Activated T-helper 1 cell treated with anti-CD3 and anti-CD28 coated beads, Interleukin-2, amount 50 U/mL, for 16 hours (primary cell): Measurements from ENCODE around the gene DLG2.

Source experiments
- DNase-seq, 2 donors: peaks; one replicate each; pipeline ENCODE4 v3.0.0-alpha.2; 2020; ENCODE audit warnings: low read depth in 1 of 2, low spot score in 1 of 2

The DLG2 gene

DNA sequence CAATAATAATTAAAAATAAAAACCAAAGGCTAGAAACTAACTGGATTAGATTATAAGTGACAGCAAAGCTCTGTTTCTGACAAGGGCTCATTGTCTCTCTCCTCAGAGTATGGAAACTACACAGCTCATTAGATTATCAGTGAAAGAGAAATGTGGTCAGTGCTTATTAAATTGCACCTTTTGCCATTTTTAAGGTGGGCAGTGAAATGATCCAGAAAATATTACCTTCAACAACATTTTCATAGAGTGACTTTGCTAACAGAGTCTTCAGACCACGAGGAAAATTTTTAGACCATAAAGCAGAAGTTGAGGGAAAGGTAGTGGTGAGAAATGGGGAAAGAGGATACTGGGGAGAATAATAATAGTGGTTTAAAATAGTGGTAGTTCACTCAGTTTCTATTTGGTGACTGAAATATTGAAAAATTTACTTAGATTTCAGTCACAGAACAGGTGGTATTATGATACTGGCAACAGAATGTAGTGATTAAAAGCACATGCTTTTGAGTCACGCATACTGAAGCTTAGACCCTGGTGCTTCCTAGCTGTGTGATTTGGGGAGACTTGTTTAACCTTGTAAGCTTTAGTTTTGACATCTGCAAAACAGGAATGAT, 1657.0 kb downstream of the DLG2 start:
- DNase-seq, result no peak

DNA sequence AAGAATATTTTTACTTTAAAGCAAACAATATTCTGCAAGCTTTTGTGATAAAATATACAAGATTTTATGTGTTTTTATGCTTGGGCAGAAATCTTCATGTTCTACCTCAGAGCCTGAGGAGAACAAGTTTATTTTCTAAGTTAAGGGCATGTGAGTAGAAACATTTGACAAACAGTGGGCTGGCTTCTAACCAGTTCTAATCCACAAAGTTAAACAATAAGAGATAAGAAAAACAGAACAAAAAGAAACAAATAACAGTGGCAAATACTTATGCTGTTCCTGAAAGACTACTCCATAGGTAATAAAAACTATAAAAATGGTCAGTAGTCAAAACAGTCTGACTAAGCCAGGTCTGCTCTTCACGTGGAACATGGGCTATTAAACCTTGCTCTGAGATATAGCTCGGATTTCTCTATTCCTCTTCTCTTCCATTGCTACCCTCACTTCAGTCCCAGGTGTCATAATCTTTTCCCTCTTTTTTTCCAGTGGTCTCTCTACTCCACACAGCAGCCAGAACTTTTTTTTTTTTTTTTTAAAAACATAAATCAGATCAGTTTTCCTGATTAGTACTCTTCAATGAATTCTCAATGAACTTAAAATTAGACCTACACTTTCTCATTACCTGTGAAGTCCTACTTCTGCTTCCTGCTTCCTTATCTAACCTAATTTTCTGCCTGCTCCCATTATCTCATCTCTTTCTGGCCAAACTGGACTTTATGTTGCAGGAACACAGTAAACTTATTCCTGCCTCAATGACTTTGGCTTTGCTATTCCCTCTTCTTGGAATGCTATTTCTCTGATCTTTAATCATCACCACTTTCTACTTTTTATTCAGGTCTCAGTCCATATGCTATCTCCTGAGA, 1669.9 kb downstream of the DLG2 start:
- DNase-seq, result no peak

DNA sequence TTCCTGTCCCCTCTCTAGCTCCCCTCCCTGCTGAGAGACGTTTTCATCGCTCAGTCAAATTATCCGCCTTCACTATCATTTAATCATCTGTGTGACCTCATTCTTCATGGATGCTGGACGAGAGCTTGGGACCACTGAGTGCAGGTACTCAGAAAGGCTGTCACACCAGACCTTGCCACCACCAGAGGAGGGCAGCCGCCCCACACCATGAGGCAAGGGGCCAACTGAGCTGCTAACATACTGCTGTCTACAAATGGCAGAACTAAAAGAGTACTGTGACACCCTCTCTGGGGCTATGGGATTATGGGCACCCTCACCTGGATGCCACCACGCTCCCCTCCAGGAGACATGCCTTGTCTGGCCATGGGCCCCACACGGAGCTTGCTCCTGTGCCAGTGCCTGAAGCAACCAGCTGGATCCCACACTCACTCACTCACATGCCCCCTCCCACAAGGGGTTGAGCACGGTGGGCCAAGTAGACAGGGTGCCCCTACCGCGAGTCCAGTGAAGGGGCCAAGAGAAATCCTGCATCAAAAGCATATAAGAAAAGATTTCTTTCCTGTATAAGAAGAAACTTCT, 1670.9 kb downstream of the DLG2 start:
- no peak for DNase-seq

DNA sequence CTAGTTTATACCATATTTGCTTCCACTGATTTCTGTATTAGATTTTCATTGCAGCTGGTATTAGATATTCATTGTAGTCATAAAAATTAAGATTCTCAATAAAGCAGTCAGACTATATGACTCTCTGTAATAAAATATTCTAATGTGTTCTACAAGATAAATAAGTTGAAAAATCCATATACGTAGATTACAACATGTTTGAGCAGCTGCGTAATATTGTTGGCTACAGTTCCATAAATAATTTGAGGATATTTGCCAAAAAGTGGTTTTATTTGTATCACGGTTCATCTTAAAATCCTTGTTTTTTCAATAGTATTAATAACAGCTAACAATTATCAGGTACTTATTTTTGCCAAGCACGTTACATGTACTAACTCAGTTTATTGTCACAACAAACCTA, 1672.4 kb downstream of the DLG2 start:
- DNase-seq, result no peak

DNA sequence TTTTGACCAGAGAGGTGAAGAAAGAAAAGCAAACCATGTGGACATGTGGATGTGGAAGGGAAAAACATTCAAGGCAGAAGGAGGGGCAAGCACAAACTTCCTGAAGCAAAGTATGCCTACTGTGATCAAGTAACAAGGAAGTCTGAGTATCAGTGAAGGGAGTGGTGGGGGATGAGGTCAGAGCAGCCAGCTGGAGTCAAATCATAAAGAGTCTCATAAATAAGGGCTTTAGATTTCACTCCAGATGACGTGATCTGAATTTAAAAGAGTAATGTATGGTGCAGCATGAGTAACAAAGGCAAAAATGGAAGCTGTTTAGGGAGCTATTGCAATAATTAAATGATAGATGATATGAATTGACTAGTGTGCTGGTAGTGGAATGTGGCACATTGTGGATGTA, 1675.6 kb downstream of the DLG2 start:
- no peak for DNase-seq

DNA sequence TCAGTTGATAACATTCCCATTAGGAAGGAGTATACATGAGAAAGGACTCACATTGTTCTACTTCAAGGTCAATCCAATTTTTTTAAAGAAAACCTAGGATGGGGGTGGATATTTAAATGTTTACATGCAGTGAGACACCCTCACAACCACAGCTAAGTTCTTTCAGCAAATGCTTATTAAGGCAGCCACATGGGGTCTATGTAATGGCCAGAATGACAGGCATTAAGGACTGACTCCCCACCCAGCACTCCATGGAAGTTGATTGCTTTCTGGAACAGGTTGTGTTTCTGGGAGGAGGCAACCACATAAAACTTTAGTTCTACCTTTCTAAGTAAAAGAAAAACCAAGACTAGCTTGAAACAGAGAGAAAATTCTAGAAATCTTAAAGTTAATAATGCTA, 1678.9 kb downstream of the DLG2 start:
- DNase-seq, result no peak

GRCh38 chr11:83945976-83946375, 1681.2 kb downstream of the DLG2 start:
- no peak for DNase-seq

GRCh38 chr11:83941050-83941449, 1686.1 kb downstream of the DLG2 start:
- DNase-seq, result no peak

DNA sequence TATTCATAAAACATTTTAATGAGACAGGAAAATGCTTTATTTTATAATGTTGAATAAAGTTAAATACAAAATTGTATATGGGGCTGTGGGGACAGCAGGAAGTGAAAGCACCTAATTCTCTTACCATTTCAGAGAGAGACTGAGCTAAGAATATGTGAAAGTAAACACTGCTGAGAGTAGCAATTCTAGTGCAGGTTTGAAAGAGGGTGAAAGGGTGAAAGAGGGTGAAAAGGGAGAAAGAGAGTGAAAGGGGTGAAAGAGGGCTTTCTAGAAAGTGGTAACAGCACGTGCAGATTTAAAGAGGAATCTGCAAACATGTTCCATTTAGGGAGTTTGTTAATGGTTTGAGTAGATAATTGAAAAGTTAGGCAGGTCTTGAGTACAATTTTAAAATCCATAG, 1689.0 kb downstream of the DLG2 start:
- DNase-seq, result no peak

DNA sequence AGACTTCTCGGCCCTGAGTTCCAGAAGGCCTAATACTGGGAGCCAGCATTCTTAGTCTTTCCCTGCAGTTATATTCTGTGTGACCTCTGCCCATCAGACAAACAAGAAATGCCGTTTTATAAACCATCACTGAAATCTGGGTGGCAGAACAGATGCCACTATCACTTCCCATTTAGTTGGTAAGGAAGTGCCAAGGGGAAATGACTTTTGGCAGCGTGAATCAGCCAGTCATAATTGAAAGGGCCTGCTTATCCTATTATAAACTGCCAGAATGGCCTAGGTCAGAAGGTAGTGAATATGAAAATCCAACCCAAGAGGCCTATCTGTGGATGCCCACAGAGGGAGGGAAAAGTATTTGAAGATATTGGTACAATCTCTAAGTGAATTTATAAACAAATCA, 1694.1 kb downstream of the DLG2 start:
- no peak for DNase-seq

DNA sequence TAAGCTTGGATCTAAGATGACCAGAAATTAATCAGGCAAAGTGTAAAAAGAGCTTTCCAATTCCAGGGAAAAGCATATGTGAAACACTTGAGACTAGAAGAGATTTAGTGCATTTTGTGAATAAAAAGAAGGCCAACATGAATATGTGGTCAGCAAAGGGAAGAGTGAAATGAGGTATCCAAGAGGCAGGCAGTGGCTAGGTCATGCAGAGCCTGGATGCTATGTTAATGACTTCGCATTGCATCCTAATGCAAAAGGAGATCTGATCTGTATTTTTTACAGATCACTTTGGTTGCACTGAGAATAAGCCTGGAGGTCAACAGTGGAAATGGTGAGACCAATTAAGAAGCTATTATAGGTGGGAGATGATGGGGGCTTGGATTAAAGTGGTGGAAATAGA, 1699.7 kb downstream of the DLG2 start:
- DNase-seq, result no peak

- DNase-seq, result no peak
These were observed 1702.2 kb downstream of the DLG2 start for GRCh38 chr11:83924795-83925542.

DNA sequence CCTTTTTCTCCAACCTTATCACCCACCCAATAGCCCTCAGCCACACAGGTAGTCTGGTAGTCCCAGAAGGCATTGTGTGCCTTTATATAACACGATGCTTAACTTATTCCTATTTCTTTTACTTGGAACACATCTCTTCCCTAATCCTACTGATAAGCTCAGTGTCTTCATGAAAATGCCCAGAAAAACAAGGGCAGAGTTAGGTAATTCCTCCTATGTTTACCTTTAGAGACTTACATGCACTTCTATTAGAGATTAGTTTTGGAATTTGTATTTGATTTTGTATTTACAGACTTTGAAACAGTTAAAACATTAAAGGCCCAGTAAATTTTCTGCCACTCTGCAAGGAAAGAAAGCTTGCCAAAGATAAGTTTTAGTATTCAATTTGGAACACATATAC, 1703.2 kb downstream of the DLG2 start:
- DNase-seq, result no peak

DNA sequence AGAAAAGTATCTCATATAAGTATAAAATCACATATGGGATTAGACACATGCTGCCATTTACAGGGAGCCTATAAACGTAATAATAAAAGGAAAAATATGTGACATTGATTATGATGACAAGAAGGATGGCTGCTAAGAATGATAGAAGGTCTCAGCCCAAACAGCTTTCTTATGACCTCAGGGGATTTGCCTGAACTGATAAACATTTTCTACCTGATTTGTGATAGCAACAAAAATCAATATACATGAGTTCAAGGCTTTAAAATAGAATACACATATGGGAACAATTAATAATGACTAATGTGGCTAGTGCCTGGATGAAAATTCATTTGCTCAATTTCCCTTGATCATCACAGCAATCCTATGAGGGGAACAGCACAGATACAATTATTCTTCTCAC, 1704.2 kb downstream of the DLG2 start:
- no peak for DNase-seq

DNA sequence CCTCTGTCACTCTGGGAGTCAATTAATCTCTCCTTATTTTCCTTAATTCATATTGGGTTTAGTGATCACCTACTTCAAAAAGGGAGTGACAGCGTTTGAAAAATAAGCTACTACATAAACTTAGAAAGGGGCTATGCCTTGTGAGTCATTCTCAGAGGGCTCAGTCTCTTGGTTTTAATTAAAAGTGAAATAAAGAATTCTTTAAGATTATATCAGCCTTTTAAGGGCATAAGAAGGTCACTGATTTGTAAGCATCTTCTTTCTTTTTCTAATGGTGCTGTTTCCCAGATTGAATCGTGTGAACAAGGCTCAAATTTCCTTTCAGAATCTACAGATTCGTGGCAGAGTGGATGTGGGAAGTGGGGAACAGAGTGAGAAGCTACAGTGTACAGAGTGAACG, 1704.8 kb downstream of the DLG2 start:
- DNase-seq, result no peak

DNA sequence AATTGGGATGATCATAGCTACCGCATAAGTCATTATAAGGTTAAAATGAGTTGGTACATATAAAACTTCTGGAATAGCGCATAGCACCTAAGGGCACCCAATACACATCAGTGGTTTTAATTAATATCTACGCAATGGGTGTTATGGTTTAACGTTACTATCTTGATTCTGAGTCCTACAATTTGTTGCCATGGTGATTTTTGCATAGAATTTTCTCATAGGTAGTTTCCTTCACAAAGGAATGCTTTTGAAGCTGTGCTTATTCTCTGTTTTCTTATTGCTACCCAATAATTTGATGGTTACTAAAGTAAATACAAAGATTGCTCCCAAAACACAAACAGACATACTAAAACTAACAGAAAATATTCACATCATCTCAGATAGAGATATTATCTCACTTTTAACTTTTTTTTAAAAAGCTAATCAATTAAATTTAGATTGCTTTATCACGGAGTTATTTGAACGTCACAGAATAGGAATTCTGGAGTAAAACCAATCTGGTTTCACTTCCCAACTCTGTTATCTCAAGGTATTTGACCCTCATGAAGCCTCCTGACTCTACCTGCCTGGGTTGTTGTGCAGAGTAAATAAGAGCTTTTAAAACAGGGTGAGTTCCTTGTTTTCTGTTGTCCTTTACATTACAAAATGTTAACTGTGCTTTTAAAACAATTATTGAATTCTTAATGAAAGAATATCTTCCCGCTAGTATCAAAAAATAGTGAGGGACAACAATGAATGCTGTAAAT, 1705.5 kb downstream of the DLG2 start:
- no peak for DNase-seq

GRCh38 chr11:83918476-83918875, 1708.7 kb downstream of the DLG2 start:
- no peak for DNase-seq

- DNase-seq, result no peak
These were observed 1712.1 kb downstream of the DLG2 start for GRCh38 chr11:83914995-83915394.

DNA sequence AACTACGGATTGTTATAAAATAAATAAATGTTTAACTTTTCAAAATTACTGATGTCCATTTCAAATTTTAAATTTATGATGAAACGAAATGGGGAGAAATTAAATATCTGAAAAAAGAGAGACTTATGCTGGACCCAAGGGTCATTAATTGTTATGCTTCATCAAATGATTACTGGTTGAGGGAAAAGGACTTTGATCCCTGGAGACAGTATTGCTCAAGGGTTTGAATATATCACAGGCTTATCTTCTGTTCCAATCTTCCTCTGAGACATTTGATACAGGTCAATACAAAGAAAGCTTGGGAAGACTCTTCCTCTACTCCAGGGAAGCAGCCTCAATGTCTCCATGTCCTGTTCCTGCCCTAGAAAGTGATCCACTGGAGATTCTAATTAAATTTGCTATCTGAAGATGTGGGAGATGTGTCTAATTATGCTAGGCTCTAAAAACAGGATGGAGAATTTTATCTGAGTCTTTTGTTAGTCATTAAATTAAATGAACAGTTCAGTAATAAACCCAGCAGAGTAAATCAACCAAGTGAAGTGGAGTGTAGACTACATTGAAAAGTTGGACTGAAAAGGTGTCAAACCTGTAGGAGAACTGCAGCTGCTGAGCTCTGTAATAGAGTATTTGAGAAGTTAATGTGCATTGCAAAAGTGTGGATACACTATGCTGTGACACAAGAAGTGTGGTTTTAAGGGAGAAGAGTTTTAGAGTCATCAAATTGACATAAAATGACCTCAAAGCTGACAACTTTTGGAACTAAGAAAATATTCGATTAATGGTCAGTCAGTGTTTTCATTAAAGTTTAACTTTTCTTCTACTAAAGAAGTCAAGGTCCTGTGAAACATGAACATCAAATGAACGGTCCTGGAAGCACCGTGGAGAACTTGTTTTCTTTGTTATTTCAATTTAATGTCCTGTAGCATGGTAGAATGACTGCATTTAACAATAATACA, 1717.3 kb downstream of the DLG2 start:
- no peak for DNase-seq

DNA sequence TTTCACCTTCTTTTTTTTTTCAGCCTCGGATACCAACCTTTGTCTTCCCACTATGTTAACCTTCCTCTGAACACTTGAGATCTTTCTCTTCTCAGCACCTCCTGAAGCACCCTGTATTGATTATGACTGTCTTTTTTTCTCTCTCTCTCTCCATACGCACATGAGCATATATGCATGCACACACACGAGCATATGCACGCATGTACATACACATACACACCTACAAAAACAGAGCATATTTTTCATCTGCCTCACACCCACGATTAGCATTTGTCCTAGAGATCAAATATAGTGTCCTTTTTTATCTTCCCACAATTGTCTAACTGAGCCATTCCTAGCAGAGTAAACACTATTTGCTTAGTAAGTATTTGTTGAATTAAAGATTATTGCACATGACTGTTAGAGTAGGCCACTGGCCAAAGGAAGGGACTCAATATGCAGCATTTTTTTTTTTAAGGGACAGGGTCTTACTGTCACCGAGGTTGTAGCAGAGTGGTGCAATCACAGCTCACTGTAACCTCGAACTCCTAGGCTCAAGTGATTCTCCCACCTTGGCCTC, 1718.8 kb downstream of the DLG2 start:
- DNase-seq, result no peak
